T-helper 1 cell (primary cell): ENCODE data around the gene ADORA2A.
A peak's percentile ranks its signal among the peaks of the same experiment; 100 is the strongest.

Experiments used
- DNase-seq, 5 donors: peaks; one replicate each; pipeline ENCODE4 v3.0.0-alpha.2; 2012 to 2020

Gene ADORA2A

DNA sequence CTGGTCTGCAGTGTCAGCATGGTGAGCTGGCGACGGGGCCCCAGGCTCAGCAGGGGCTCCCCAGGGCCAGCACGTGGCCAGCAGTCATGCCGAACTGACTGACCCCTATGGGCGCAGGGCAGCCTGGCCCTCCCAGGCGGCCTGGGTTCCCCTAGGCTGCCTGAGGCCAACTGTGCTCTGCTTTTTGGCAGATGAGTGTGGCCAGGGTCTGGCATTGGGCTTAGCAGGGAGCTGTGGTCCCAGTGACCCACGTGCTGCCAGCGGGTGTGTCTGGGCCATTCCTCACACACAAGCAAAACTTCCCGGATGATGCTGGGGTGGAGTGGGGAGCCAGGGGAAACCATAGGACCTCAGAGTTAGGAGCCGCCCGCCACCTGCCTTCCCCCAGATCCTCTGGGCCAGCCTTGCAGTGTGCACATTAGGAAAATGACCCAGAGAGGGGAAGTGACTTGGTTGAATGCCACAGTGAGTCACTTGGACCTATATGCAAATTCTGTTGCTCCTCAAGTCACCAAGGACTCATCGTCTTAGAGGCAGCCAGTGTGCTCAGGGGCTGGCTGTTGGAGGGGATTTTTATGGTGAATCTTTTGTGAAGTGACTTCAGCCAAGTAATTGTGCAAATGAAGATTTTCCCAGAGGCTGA, 6.5 kb downstream of the ADORA2A start:
- DNase-seq = no peak

GRCh38 chr22:24434471-24435322, 7.3 kb downstream of the ADORA2A start:
- DNase-seq = peak in 4 of 5 donors; percentile 54 to 94 (median 62)

- DNase-seq = no peak
These were observed 7.9 kb downstream of the ADORA2A start for GRCh38 chr22:24435323-24435645.

DNA sequence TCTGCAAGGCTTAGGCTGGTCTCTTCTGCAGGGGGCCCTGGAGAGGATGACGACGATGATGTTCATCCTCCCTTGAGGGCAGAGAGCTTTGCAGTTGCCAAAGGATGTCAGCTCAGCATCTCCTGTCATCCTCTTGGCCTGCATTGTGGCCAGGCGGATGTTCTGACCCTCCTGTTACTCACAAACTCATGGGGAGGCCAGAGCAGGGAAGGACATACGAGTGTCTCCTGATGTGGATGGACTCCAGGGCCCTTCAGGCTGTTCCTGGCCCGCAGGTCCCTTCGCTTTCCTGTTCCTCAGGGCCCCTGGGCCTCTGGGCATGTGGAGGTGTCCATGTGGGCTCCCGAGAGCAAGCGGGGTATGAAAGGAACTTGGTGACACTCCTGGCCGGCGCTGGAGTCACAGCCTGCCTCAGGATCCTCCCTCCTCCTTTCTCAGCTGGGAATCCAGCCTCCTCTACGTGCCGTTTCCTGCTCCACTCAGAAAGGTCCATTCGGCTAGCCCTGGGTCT, 8.5 kb downstream of the ADORA2A start:
- DNase-seq = no peak

DNA sequence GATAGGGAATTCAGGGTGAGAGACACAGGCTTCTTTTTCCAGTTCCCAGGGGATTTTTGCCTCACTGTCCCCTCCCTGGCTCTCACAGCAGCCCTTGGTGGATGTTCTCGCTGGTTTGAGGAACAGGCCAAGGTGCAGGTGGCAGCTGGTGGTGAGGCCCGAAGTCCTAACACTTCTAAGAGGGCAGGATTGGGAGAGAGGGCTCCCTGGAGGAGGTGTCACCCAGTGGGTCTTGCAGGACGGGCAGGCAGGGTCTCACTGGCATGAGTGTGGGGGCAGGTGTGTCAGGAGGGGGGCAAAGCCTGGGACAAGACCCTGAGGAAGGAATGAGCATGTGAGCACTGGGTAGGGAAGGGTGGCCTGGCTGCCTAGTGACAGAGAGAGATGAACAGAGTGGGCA, 9.2 kb downstream of the ADORA2A start:
- DNase-seq = no peak

DNA sequence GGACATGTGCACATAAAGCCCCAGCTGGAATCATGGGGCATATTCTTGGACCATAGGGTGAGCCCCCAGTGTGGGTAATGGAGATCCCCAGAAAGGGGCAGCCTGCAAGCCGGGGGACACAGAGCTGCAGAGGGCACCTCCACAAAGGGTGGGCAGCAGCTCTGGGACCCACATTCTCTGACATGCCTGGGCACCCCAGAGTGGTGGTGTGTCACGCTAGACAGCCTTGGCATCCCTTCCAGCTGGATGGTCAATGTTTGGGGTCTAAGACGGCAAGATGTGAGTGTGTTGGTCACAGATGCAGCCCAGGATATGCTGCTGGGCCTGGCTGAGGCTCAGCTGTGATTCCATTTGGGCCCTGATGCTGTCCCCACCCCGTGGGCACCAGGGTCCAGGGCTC, 9.7 kb downstream of the ADORA2A start:
- DNase-seq = no peak

DNA sequence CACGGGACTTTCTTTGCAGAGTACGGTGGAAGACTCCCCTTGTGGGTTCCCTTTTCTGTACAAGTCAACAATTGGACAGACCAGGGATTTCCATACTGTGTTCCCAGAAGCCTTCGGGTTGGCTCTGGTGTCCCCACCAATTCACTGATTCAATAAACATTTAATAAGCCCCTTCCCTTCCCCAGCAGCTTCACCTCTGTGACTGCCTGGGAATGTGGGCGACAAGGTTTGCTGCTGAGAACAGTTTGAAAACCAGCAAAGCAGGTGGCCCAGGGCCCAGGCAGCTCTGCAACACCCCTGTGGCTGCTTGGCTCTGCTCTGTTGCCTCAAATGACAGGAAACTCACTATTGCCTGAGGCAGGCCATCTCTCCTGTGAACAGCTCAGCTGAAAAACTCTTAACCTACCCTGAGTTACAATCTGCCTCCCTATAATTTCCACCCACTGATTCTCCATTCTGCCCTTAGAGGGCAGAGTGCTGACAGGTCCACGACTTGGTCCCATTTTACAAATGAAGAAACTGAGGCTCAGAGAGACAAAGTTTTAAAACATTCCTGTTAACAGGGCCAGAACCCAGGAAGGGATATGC, 10.4 kb downstream of the ADORA2A start:
- peak in 1 of 5 donors; percentile 44 for DNase-seq

DNA sequence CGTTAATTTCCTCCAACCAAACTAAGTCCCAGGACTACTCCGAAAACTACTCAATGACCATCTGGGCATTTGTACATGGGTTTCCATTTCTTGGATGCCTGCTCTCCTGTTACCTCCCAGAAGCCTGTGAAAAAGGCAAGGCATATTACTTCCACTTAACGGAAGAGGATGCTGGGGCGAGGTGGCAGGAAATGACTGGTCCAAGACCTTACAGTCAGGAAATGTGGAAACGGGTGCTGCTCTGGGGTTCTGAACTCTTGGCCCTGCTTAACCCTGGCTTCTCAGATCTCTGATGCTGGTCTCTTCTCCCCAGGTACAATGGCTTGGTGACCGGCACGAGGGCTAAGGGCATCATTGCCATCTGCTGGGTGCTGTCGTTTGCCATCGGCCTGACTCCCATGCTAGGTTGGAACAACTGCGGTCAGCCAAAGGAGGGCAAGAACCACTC, 12.9 kb downstream of the ADORA2A start:
- DNase-seq = no peak

- DNase-seq = no peak
These were observed 13.5 kb downstream of the ADORA2A start for GRCh38 chr22:24440718-24441405.

- no peak for DNase-seq
These were observed 14.3 kb downstream of the ADORA2A start for GRCh38 chr22:24441406-24442351.

GRCh38 chr22:24442352-24442744, 14.9 kb downstream of the ADORA2A start:
- DNase-seq = no peak

GRCh38 chr22:24443668-24444067, 16.3 kb downstream of the ADORA2A start:
- no peak for DNase-seq

- no peak for DNase-seq
These were observed 16.9 kb downstream of the ADORA2A start for GRCh38 chr22:24444251-24444650.

- no peak for DNase-seq
These were observed 17.5 kb downstream of the ADORA2A start for GRCh38 chr22:24444729-24445466.

GRCh38 chr22:24445481-24446259, 18.3 kb downstream of the ADORA2A start:
- DNase-seq = no peak

GRCh38 chr22:24446260-24446611, 18.8 kb downstream of the ADORA2A start:
- DNase-seq = no peak

GRCh38 chr22:24450610-24451009, 23.2 kb downstream of the ADORA2A start:
- no peak for DNase-seq

DNA sequence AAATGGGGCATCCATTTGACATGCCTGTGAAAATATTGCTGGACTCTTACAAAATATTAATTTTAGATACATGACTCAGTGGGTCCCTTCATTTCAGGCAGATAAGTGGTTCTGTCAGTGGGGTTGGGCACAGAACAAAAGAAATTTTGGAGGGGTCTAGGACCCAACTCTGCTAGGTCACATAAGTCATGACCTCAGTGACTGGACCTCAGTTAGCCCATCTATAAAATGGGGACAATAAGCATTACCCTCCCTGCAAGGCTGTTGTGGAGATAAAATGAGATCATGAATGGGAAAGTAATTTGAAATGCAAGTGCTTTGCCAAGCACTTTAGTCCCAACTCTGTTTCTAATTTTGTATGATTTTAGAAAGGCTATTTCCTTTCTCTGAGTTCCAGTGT, 23.8 kb downstream of the ADORA2A start:
- no peak for DNase-seq

DNA sequence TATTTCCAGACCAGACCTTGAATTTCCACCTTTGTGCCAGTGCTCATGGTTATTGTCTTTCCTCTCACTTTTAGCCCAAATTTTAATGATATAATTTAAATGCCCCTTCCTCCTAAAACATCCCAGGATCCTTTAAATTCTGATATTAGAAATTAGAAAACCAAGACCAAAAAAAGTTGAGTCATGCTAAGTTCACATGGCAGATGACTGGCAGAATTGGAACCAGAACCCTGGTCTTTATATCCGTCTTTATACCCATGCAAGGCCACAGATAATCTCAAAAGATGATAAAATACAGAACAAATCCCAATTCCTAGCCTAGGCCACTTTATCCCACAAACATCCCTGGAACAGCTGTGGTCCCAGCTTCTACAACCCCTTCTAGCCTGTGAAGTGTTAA, 26.5 kb downstream of the ADORA2A start:
- DNase-seq = no peak

DNA sequence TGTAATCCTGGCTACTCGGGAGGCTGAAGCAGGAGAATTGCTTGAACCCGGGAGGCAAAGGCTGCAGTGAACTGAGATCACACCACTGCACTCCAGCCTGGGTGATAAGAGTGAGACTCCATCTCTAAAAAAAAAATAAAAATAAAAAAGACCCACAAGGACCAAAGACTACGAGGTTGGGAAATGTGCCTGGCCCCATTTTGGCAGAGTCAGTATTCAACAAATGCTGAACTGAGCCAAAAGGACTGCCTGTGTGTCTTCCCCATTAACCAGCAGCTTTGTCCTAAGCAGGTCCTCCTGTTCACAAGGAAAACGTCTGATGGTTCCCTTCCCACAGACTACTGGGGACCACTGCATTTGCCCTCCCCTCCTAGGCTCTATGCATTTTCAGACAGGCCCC, 27.6 kb downstream of the ADORA2A start:
- no peak for DNase-seq
